ENCODE data around the gene MT1H. TPM values are rescaled to one million over a fixed set of nuclear protein-coding genes. Genes with fewer than 3 reads are reported as not detected.

The MT1H gene
- total and polyA plus RNA-seq, 2 of the 13 experiments (the other 11 are each of a cell fraction or from before 2014, with no cell fraction given), result 0.60 TPM; not detected in 1

DNA sequence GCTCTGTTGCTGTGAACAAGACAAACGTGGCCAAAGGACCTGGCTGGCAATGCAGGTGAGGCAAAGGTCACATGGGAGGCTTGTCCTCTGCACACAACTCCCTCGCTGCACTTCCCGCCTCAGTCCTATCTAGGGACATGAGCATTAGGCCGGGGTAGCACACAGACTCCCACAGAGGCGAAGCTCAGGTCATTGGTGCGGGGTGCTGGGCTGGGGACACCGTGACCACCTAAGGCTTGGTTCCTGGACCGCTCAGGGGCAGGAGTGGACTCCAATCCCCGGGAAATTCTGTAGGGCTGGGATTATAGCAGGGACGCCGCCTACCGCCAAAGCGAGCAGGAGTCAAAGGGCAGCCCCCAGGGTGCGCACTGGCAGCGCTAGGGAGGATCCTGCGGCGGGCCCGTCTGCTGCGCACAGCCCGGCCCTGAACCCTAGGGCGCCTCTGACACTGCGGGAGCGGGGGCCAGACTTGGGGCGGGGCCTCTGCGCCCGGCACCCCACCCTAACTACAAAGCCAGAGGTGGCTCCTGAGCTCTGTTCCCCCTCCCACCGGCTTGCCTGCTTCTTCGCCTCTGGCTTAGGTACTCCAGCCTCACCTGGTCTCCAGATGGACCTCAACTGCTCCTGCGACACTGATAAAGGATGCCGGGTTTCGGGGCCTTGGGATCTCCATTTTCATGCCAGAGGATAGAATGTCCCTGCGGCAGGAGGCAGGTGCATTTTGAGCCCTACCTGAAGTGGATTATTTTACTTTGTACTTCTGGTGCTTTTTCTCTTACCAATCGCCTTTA is 21.8 kb upstream of the MT1H start:
- no peaks in the 10 kb centered on the region for H3K79me2 ChIP-seq (ENCODE audit: insufficient read depth, low read length)
- intact Hi-C loops (cut with micrococcal nuclease; ENCODE audit: unreplicated experiment), result no loop called here
- H3K4me1 ChIP-seq (ENCODE audit: insufficient read depth, low read length), result peaks cover 39% of the 10 kb centered on the region
- H3K9me3 ChIP-seq (ENCODE audit: low read length), result no peaks in the 10 kb centered on the region
- in situ Hi-C loops (cut with HindIII; ENCODE audit: extremely low pct_ligation_motif_present, low pct_unique_long_range_greater_than_20kb), result no loop called here
- H3K36me3 ChIP-seq (replicated peaks in 1 of 2; ENCODE audit: control insufficient read depth in 1 of 2, insufficient read depth in 2 of 2, low read length in 2 of 2), result no peaks in the 10 kb centered on the region
- no peak overlapping the region for H3K27ac ChIP-seq (ENCODE audit: extremely low read length, insufficient read depth, low read length)
- peak overlapping the region in 1 of 3 experiments; percentile 35; a peak in 1 of 6 replicates for H3K4me3 ChIP-seq (replicated peaks in 1 of 3; ENCODE audit: insufficient read depth in 1 of 3, low read depth in 2 of 3, low read length in 3 of 3)
- no peak overlapping the region for H3K9ac ChIP-seq (ENCODE audit: insufficient read depth, low read depth, low read length)
- BruUV-seq (replicated peaks), result no TSS peak
- no peaks in the 10 kb centered on the region for H4K20me1 ChIP-seq (ENCODE audit: insufficient read depth, low read length)
- WGBS (ENCODE audit: low lambda C conversion rate), result 35% methylated on average over 20 of the region's 33 CpGs
- peak overlapping the region; percentile 46; the same call in 1 of the 2 replicates for H3K4me2 ChIP-seq (ENCODE audit: low read depth, low read length)
- peaks cover 12 to 55% of the 10 kb centered on the region in 2 experiments; a peak in 4 of 5 replicates for H3K27me3 ChIP-seq (ENCODE audit: control insufficient read depth in 1 of 2, insufficient read depth in 2 of 2, low read length in 2 of 2)
- ChIA-PET POLR2A (interaction anchor here (1.3 kb wide), 1 partner anchor 197 kb away, joined by 3 read pairs; the partner anchor contains the start of genes NUDT21 and OGFOD1), CTCF (ENCODE audit: low intra/inter-chr PET ratio, low total read pairs) (no interaction called here)
- peak; percentile 82 for ATAC-seq
- H2AFZ ChIP-seq (ENCODE audit: low read length), result no peak overlapping the region
- FAIRE-seq, result no peak
- no peak for DNase-seq (ENCODE audit: low spot score)
- TF ChIP-seq, protein P1, sequence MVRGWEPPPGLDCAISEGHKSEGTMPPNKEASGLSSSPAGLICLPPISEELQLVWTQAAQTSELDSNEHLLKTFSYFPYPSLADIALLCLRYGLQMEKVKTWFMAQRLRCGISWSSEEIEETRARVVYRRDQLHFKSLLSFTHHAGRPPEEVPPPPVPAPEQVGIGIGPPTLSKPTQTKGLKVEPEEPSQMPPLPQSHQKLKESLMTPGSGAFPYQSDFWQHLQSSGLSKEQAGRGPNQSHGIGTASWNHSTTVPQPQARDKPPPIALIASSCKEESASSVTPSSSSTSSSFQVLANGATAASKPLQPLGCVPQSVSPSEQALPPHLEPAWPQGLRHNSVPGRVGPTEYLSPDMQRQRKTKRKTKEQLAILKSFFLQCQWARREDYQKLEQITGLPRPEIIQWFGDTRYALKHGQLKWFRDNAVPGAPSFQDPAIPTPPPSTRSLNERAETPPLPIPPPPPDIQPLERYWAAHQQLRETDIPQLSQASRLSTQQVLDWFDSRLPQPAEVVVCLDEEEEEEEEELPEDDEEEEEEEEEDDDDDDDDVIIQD (CRISPR knock-in tag; IDR thresholded peaks at IDR 0.05; ENCODE audit: low read depth), result no peak
- TF ChIP-seq ZNF724P (CRISPR knock-in tag; IDR thresholded peaks at IDR 0.05; ENCODE audit: borderline replicate concordance) (peak; percentile 66; the same call in 1 of the 2 replicates), YEATS2 (CRISPR knock-in tag; IDR thresholded peaks at IDR 0.05; ENCODE audit: borderline replicate concordance) (no peak), HNF1A (IDR thresholded peaks at IDR 0.05; ENCODE audit: low read depth) (no peak), HNF1A (CRISPR knock-in tag; IDR thresholded peaks at IDR 0.05; ENCODE audit: borderline replicate concordance) (no peak), ZSCAN29 (CRISPR knock-in tag; conservative IDR thresholded peaks at IDR 0.05) (no peak), REL (CRISPR knock-in tag; conservative IDR thresholded peaks at IDR 0.05) (no peak), ZNF430 (CRISPR knock-in tag; IDR thresholded peaks at IDR 0.05) (0 out of 2 replicates have a peak, but pooled peaks have one; percentile 57), CBX2 (IDR thresholded peaks at IDR 0.05; ENCODE audit: low read depth, low read length) (no peak), CBX2 (CRISPR knock-in tag; IDR thresholded peaks at IDR 0.05; ENCODE audit: low read depth) (no peak), ZNF737 (CRISPR knock-in tag; IDR thresholded peaks at IDR 0.05; ENCODE audit: borderline replicate concordance) (no peak), PRMT3 (CRISPR knock-in tag; IDR thresholded peaks at IDR 0.05; ENCODE audit: borderline replicate concordance, low read depth) (no peak), HDAC2 (CRISPR knock-in tag; IDR thresholded peaks at IDR 0.05) (no peak)
- TF ChIP-seq, protein P2, sequence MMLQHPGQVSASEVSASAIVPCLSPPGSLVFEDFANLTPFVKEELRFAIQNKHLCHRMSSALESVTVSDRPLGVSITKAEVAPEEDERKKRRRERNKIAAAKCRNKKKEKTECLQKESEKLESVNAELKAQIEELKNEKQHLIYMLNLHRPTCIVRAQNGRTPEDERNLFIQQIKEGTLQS (CRISPR knock-in tag; IDR thresholded peaks at IDR 0.05), result 0 out of 2 replicates have a peak, but pooled peaks have one; percentile 13
- TF ChIP-seq, protein P3, sequence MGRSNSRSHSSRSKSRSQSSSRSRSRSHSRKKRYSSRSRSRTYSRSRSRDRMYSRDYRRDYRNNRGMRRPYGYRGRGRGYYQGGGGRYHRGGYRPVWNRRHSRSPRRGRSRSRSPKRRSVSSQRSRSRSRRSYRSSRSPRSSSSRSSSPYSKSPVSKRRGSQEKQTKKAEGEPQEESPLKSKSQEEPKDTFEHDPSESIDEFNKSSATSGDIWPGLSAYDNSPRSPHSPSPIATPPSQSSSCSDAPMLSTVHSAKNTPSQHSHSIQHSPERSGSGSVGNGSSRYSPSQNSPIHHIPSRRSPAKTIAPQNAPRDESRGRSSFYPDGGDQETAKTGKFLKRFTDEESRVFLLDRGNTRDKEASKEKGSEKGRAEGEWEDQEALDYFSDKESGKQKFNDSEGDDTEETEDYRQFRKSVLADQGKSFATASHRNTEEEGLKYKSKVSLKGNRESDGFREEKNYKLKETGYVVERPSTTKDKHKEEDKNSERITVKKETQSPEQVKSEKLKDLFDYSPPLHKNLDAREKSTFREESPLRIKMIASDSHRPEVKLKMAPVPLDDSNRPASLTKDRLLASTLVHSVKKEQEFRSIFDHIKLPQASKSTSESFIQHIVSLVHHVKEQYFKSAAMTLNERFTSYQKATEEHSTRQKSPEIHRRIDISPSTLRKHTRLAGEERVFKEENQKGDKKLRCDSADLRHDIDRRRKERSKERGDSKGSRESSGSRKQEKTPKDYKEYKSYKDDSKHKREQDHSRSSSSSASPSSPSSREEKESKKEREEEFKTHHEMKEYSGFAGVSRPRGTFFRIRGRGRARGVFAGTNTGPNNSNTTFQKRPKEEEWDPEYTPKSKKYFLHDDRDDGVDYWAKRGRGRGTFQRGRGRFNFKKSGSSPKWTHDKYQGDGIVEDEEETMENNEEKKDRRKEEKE (IDR thresholded peaks at IDR 0.05), result no peak

All from HepG2 (cell line).